ENCODE results near the gene PLXNA1. TPM values are rescaled to one million over a fixed set of nuclear protein-coding genes. Genes with fewer than 3 reads are reported as not detected.

The PLXNA1 gene
- total RNA-seq, 2 experiments from 2014 or later: 13.7 to 13.9 TPM

- POLR2A ChIA-PET: no interaction called here
- CTCF ChIA-PET: no interaction called here
These were observed 47.8 kb downstream of the PLXNA1 start for GRCh38 chr3:127030508-127031412.

GRCh38 chr3:127031413-127031810, 48.5 kb downstream of the PLXNA1 start:
- CTCF ChIA-PET: no interaction called here
- POLR2A ChIA-PET: no interaction called here

GRCh38 chr3:127031845-127032244, 48.9 kb downstream of the PLXNA1 start:
- ChIA-PET CTCF (no interaction called here), POLR2A (no interaction called here)

GRCh38 chr3:127032296-127032990, 49.5 kb downstream of the PLXNA1 start:
- POLR2A ChIA-PET: no interaction called here
- CTCF ChIA-PET: no interaction called here

Other genes with a start within 250 kb of the PLXNA1 start
- not detected for gene PRR23E, start 210.0 kb downstream of the PLXNA1 start, total RNA-seq